ENCODE results near the gene ZBTB44.

Gene ZBTB44

GRCh38 chr11:130227373-130227772 lies 87.3 kb downstream of the ZBTB44 start:
- TF ChIP-seq CTCF (IDR thresholded peaks at IDR 0.05; ENCODE audit: borderline replicate concordance, control extremely low read depth, extremely low read depth, insufficient read depth, missing control alignments): no peak
- DNase-seq (ENCODE audit: low spot score): no peak
- in situ Hi-C loops (cut with MboI; ENCODE audit: low sequenced_read_pairs, unreplicated experiment): no loop called here

GRCh38 chr11:130223291-130223971 lies 91.3 kb downstream of the ZBTB44 start:
- in situ Hi-C loops (cut with MboI; ENCODE audit: low sequenced_read_pairs, unreplicated experiment): loop anchor here (25.0 kb wide), 1 partner anchor 639 kb away; no protein-coding TSS in a partner anchor
- no peak for DNase-seq (ENCODE audit: low spot score)

GRCh38 chr11:130220311-130221035 lies 94.2 kb downstream of the ZBTB44 start:
- TF ChIP-seq CTCF (IDR thresholded peaks at IDR 0.05; ENCODE audit: borderline replicate concordance, control extremely low read depth, extremely low read depth, insufficient read depth, missing control alignments): no peak
- DNase-seq (ENCODE audit: low spot score): no peak
- in situ Hi-C loops (cut with MboI; ENCODE audit: low sequenced_read_pairs, unreplicated experiment): loop anchor here (25.0 kb wide), 1 partner anchor 642 kb away; no protein-coding TSS in a partner anchor

More at GRCh38 chr11:130223291-130223971, 91.3 kb downstream of the ZBTB44 start:
- no peak for TF ChIP-seq CTCF (IDR thresholded peaks at IDR 0.05; ENCODE audit: borderline replicate concordance, control extremely low read depth, extremely low read depth, insufficient read depth, missing control alignments)

- DNase-seq (ENCODE audit: low spot score): no peak
- in situ Hi-C loops (cut with MboI; ENCODE audit: low sequenced_read_pairs, unreplicated experiment): loop anchor here (10.0 to 25.0 kb wide), 2 partner anchors 206 to 643 kb away; partner anchors contain the start of gene ADAMTS8
- no peak for TF ChIP-seq CTCF (IDR thresholded peaks at IDR 0.05; ENCODE audit: borderline replicate concordance, control extremely low read depth, extremely low read depth, insufficient read depth, missing control alignments)
These were observed 95.6 kb downstream of the ZBTB44 start for GRCh38 chr11:130219148-130219547.

- in situ Hi-C loops (cut with MboI; ENCODE audit: low sequenced_read_pairs, unreplicated experiment): loop anchor here (10.0 to 25.0 kb wide), 2 partner anchors 206 to 644 kb away; partner anchors contain the start of gene ADAMTS8
- TF ChIP-seq CTCF (IDR thresholded peaks at IDR 0.05; ENCODE audit: borderline replicate concordance, control extremely low read depth, extremely low read depth, insufficient read depth, missing control alignments): no peak
- DNase-seq (ENCODE audit: low spot score): no peak
These were observed 96.1 kb downstream of the ZBTB44 start for GRCh38 chr11:130218501-130219070.

All from GM13976 (cell line).